ENCODE data around the gene TMEM256. TPM values are rescaled to one million over a fixed set of nuclear protein-coding genes. Genes with fewer than 3 reads are reported as not detected.

Gene TMEM256
- total RNA-seq, 2 experiments from 2014 or later: 65.6 to 66.3 TPM

GRCh38 chr17:7438656-7439460 is 35.0 kb upstream of the TMEM256 start:
- no peaks in the 10 kb centered on the region for H3K36me3 Mint-ChIP-seq (ENCODE audit: low read depth)

DNA sequence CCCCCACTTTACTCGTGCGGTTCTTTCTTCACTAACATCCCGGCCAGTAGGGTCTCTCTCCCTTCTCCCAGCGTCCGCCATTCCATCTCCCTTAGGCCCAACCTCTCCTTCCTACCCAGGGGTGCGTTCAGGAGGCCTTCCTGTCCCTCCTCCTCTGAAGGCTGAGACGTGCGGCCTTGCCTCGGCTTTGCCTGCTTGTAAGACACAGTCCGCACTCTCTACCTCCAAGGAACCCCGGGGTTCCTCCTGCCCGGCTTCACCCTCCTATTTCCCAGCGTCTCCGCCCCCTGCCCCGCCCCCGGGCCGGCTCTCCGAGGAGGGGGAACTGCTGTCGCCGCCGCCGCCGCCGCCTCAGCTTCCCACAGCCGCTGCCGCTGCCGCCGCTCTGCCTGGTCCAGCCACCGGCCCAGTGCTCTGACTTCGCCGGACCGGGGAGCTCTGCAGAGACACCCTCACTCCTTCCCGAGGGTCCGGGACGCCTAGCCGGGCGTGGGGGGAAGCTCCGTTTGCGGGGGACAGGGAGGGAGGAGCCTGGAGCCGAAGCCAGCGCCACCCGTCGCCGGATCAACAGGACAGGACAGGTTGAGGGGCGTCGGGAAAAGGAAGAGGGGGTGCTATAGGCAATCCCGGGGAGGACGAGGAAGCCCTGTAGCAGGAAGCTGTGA is 34.2 kb upstream of the TMEM256 start:
- Mint-ChIP-seq H3K9me3 (no peaks in the 10 kb centered on the region), H3K36me3 (ENCODE audit: low read depth) (no peaks in the 10 kb centered on the region), H3K4me1 (ENCODE audit: low read depth) (peaks cover 43% of the 10 kb centered on the region), H3K27me3 (ENCODE audit: low read depth) (peaks cover 32% of the 10 kb centered on the region), H3K27ac (no peak overlapping the region), H3K4me3 (peak overlapping the region; percentile 67)
- DNase-seq: peak; percentile 75
- CTCF ChIA-PET: interaction anchor here (0.9 to 5.3 kb wide), 9 partner anchors 13 to 249 kb away, joined by 3 to 34 read pairs (median 6); partner anchors contain the start of genes POLR2A, TP53 and ZBTB4
- intact Hi-C loops (cut with micrococcal nuclease): loop anchor here (1.0 to 5.0 kb wide), 4 partner anchors 7 to 404 kb away; partner anchors contain the start of genes CHRNB1, FXR2 and SENP3

More at GRCh38 chr17:7438656-7439460, 35.0 kb upstream of the TMEM256 start:
- intact Hi-C loops (cut with micrococcal nuclease): loop anchor here (5.0 kb wide), 1 partner anchor 403 kb away; no protein-coding TSS in a partner anchor
- CTCF ChIA-PET: interaction anchor here (0.9 to 5.3 kb wide), 10 partner anchors 12 to 248 kb away, joined by 3 to 34 read pairs (median 6); partner anchors contain the start of genes POLR2A, TP53 and ZBTB4
- DNase-seq: no peak
- H3K9me3 Mint-ChIP-seq: no peaks in the 10 kb centered on the region
- H3K27me3 Mint-ChIP-seq (ENCODE audit: low read depth): peaks cover 40% of the 10 kb centered on the region
- H3K4me1 Mint-ChIP-seq (ENCODE audit: low read depth): peaks cover 43% of the 10 kb centered on the region
- no peak overlapping the region for H3K27ac Mint-ChIP-seq
- peak overlapping the region; percentile 67 for H3K4me3 Mint-ChIP-seq

DNA sequence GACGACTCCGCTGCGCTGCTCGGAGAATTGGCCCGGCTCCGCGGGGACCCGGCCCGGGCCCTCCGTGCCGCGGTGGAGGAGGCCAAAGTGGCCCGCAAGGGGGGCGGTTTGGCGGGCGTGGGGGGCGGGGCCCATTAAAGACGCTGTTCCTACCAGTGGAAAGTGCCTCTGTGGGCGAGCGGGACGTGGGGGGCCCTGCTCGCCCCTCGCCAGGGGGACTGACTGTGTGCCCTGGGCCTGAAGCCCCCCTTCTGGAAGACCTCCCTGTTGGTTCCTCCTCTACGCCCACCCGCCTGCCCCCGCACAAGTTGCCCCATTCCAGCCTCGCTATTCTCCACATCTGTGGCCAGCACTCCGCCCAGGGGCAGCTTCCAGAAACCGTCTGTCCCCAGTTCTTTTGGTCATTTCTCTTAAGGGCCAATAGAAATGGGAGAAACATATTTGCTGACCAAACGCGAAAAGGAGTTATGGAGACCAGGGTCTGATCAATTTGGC is 33.5 kb upstream of the TMEM256 start:
- H3K4me1 Mint-ChIP-seq (ENCODE audit: low read depth): peaks cover 43% of the 10 kb centered on the region
- no peak overlapping the region for H3K27ac Mint-ChIP-seq
- peaks cover 27% of the 10 kb centered on the region for H3K27me3 Mint-ChIP-seq (ENCODE audit: low read depth)
- DNase-seq: no peak
- CTCF ChIA-PET: interaction anchor here (0.6 to 5.3 kb wide), 28 partner anchors 8 to 250 kb away, joined by 3 to 34 read pairs (median 4); partner anchors contain the start of genes ACAP1, CHRNB1, POLR2A and SENP3
- no peaks in the 10 kb centered on the region for H3K9me3 Mint-ChIP-seq
- H3K36me3 Mint-ChIP-seq (ENCODE audit: low read depth): no peaks in the 10 kb centered on the region
- peak overlapping the region; percentile 67 for H3K4me3 Mint-ChIP-seq
- intact Hi-C loops (cut with micrococcal nuclease): loop anchor here (1.0 to 5.0 kb wide), 4 partner anchors 8 to 405 kb away; partner anchors contain the start of genes CHRNB1, FXR2 and SENP3

DNA sequence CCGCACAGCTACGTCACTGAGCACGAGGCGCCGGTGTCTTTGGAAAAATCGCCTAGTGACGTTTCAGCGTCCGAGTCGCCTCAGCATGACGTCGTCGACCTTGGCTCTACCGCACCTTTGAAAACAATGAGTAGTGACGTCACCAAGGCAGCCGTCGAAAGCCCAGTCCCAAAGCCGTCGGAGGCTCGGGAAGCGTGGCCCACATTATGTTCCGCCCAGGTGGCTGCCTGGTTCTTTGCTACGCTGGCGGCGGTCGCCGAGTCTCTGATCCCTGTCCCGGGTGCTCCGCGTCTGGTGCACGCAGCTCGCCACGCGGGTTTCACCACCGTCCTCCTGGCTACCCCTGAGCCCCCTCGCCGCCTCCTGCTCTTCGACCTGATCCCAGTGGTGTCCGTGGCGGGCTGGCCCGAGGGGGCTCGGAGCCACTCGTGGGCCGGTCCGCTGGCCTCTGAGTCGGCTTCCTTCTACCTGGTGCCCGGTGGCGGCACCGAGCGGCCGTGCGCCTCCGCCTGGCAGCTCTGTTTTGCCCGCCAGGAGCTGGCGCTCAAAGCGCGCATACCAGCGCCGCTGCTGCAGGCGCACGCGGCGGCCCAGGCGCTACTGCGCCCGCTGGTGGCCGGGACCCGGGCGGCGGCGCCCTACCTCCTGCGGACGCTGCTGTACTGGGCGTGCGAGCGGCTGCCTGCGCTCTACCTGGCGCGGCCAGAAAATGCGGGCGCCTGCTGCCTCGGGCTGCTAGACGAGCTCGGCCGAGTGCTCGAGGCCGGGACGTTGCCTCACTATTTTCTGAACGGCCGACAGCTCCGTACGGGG is 32.9 kb upstream of the TMEM256 start:
- Mint-ChIP-seq H3K36me3 (ENCODE audit: low read depth) (no peaks in the 10 kb centered on the region), H3K27ac (peak overlapping the region; percentile 91), H3K27me3 (ENCODE audit: low read depth) (peaks cover 23% of the 10 kb centered on the region), H3K9me3 (no peaks in the 10 kb centered on the region), H3K4me1 (ENCODE audit: low read depth) (peaks cover 43% of the 10 kb centered on the region), H3K4me3 (peak overlapping the region; percentile 92)
- peak; percentile 85 for DNase-seq
- CTCF ChIA-PET: interaction anchor here (0.6 to 5.3 kb wide), 33 partner anchors 8 to 250 kb away, joined by 3 to 34 read pairs (median 4); partner anchors contain the start of genes ACAP1, CHRNB1, POLR2A and SENP3
- intact Hi-C loops (cut with micrococcal nuclease): loop anchor here (1.0 to 5.0 kb wide), 4 partner anchors 9 to 406 kb away; partner anchors contain the start of genes CHRNB1, FXR2 and SENP3

- Mint-ChIP-seq H3K9me3 (no peaks in the 10 kb centered on the region), H3K27me3 (ENCODE audit: low read depth) (peaks cover 19% of the 10 kb centered on the region), H3K36me3 (ENCODE audit: low read depth) (no peaks in the 10 kb centered on the region), H3K4me1 (ENCODE audit: low read depth) (peaks cover 43% of the 10 kb centered on the region), H3K27ac (peak overlapping the region; percentile 91), H3K4me3 (peak overlapping the region; percentile 92)
- CTCF ChIA-PET: interaction anchor here (0.7 to 5.3 kb wide), 20 partner anchors 9 to 251 kb away, joined by 3 to 34 read pairs (median 6); partner anchors contain the start of genes ACAP1, CHRNB1, POLR2A and SENP3
- DNase-seq: peak; percentile 66
- intact Hi-C loops (cut with micrococcal nuclease): loop anchor here (1.0 to 5.0 kb wide), 13 partner anchors 19 to 406 kb away; partner anchors contain the start of genes EIF5A, ELP5, FXR2 and POLR2A
Measured at GRCh38 chr17:7435676-7436555, 32.0 kb upstream of the TMEM256 start.

DNA sequence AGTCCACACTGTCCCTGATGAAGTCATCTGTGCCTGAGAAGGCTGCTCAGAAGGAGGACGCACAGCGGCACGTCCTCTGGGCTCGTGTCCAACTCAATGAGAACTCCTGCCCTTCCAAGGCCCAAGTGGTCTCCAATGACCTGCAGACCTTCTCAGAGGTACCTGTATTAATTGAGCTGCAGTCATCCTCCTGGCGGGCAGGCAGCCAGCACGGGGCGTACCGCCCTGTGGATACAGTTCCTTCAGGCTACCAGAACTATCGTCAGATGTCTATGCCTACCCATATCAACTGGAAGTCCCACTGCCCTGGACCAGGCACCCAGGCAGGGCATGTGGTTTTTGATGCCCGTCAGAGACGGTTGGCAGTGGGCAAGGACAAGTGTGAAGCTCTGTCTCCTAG is 28.4 kb upstream of the TMEM256 start:
- Mint-ChIP-seq H3K27me3 (ENCODE audit: low read depth) (no peaks in the 10 kb centered on the region), H3K27ac (no peak overlapping the region), H3K36me3 (ENCODE audit: low read depth) (no peaks in the 10 kb centered on the region), H3K4me3 (no peak overlapping the region), H3K4me1 (ENCODE audit: low read depth) (peaks cover 14% of the 10 kb centered on the region), H3K9me3 (no peaks in the 10 kb centered on the region)
- intact Hi-C loops (cut with micrococcal nuclease): no loop called here
- CTCF ChIA-PET: no interaction called here
- DNase-seq: no peak

DNA sequence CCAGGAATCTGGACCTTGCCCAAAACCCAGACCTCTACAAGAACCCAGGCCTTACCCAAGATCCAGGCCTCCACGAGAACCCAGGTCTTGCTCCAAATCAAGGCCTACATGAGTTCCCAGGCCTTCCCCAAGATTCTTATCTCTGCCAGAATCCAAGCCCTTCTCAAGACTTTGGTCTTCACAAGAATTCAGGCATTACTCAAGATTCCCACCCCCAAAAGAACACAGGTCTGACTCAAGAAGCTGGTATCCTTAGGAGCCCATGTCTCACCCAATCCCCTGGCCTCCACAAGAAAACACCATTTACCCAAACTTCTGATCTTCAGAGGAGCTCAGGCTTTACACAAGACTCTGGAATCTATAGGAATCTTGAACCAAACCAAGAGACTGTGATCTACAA is 27.3 kb upstream of the TMEM256 start:
- H3K27me3 Mint-ChIP-seq (ENCODE audit: low read depth): no peaks in the 10 kb centered on the region
- no peak overlapping the region for H3K27ac Mint-ChIP-seq
- CTCF ChIA-PET: no interaction called here
- intact Hi-C loops (cut with micrococcal nuclease): no loop called here
- no peaks in the 10 kb centered on the region for H3K36me3 Mint-ChIP-seq (ENCODE audit: low read depth)
- peaks cover 7% of the 10 kb centered on the region for H3K4me1 Mint-ChIP-seq (ENCODE audit: low read depth)
- no peak overlapping the region for H3K4me3 Mint-ChIP-seq
- DNase-seq: no peak
- no peaks in the 10 kb centered on the region for H3K9me3 Mint-ChIP-seq

DNA sequence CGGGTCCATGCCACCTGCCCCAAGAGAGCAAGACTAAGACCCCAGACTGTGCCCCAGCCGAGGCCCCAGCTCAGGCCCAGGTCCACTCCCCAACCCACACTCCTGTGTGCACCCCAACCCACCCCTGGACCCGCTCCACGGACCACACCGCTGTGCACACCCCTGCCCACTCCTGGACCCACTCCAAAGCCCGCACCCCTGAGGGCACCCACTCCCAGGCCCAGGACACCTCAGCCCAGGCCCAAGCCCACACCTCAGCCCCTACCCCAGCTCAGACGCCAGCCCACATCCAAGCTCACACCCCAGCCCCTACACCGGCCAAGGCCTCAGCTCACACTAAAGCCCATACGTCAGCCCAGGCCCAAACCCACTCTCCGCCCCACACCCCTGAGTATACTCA is 25.8 kb upstream of the TMEM256 start:
- DNase-seq: no peak
- Mint-ChIP-seq H3K9me3 (no peaks in the 10 kb centered on the region), H3K4me1 (ENCODE audit: low read depth) (no peaks in the 10 kb centered on the region), H3K27me3 (ENCODE audit: low read depth) (no peaks in the 10 kb centered on the region), H3K27ac (no peak overlapping the region), H3K36me3 (ENCODE audit: low read depth) (no peaks in the 10 kb centered on the region), H3K4me3 (no peak overlapping the region)
- intact Hi-C loops (cut with micrococcal nuclease): no loop called here
- CTCF ChIA-PET: no interaction called here

DNA sequence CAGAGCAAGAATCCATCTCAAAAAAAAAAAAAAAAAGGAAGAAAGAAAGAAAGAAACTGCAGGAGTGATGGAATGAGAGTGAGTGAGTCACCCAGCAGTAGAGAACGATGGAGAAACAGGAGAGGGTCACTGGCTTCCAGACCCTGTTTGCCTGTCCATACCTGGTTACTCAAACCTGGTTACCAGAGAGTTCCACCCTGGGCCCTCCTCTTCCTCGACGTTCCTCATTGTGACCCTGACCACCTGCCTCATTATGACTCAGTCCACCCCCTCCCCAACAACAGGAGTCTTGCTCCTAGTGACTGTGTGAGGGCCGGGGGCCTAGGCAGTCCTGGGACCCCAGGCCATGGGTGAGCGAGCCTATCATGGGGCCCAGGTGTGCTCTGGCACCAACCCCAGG is 24.7 kb upstream of the TMEM256 start, which contains the start of gene SPEM3:
Gene SPEM3, plus strand, starts transcription at position 301 of the 400 bp plus-strand sequence. Its CDS starts 46 bp downstream, at position 347.
- Mint-ChIP-seq H3K27ac (no peak within 1 kb of the TSS), H3K4me1 (ENCODE audit: low read depth) (no peaks in the 10 kb centered on the region), H3K27me3 (ENCODE audit: low read depth) (no peaks in the 10 kb centered on the region), H3K9me3 (no peaks in the 10 kb centered on the region), H3K4me3 (no peak within 1 kb of the TSS), H3K36me3 (ENCODE audit: low read depth) (no peaks in the 10 kb centered on the region)
- DNase-seq: no peak
- CTCF ChIA-PET: no interaction called here
- intact Hi-C loops (cut with micrococcal nuclease): no loop called here

- H3K4me3 Mint-ChIP-seq: no peak overlapping the region
- H3K36me3 Mint-ChIP-seq (ENCODE audit: low read depth): no peaks in the 10 kb centered on the region
- no peaks in the 10 kb centered on the region for H3K4me1 Mint-ChIP-seq (ENCODE audit: low read depth)
- intact Hi-C loops (cut with micrococcal nuclease): no loop called here
- H3K9me3 Mint-ChIP-seq: no peaks in the 10 kb centered on the region
- no peak for DNase-seq
- no peak overlapping the region for H3K27ac Mint-ChIP-seq
- CTCF ChIA-PET: interaction anchor here (0.7 kb wide), 1 partner anchor 37 kb away, joined by 3 read pairs; no protein-coding TSS in a partner anchor
- no peaks in the 10 kb centered on the region for H3K27me3 Mint-ChIP-seq (ENCODE audit: low read depth)
Measured at GRCh38 chr17:7427549-7427948, 23.7 kb upstream of the TMEM256 start.
